GM12878 (cell line): ENCODE measurements around the gene NAALADL2. TPM values are rescaled to one million over a fixed set of nuclear protein-coding genes. Genes with fewer than 3 reads are reported as not detected.

Source experiments
- ATAC-seq: fragments of 200-7000 bp; cut with Tn5 transposase; 3 replicates; pipeline ENCODE4 v1.9.1; 2020; ENCODE audit warnings: mild to moderate bottlenecking, moderate library complexity
- BruUV-seq: library from RNA; stranded (reverse); fragments of 400-500 nt; replicated peaks from 2 replicates; lab custom pipeline; 2021; lab: Mats Ljungman, UMichigan
- CTCF ChIA-PET: fragments of 300-600 bp; sonication (Branson Sonifier 250); formaldehyde crosslinking; extraction: SDS; loops from one replicate; lab custom pipeline; 2021; ENCODE audit warnings: inconsistent platforms; lab: Yijun Ruan, JAX
- POLR2A ChIA-PET: fragments of 350-600 bp; formaldehyde crosslinking; extraction: SDS; loops from one replicate; lab custom pipeline; 2021; ENCODE audit warnings: inconsistent platforms; lab: Charles Lee
- RAD21 ChIA-PET: fragments of 300-600 bp; sonication (Branson Sonifier 250); formaldehyde crosslinking; loops from one replicate; lab custom pipeline; 2023; ENCODE audit warnings: antibody characterized with exemption; ENCODE audit not compliant: unreplicated experiment; lab: Charles Lee
- SMC1A ChIA-PET: fragments of 300-600 bp; sonication (Branson Sonifier 250); formaldehyde crosslinking; loops from one replicate; lab custom pipeline; 2023; ENCODE audit not compliant: unreplicated experiment, uncharacterized antibody; lab: Charles Lee
- DNase-seq: peaks from one replicate; pipeline ENCODE4 v3.0.0-alpha.2; 2011; ENCODE audit warnings: low read depth, low spot score
- FAIRE-seq: peaks from 3 replicates; lab custom pipeline; 2011; peaks lifted over from hg19 to GRCh38; lab: Jason Lieb, UNC
- H2AFZ ChIP-seq: 2 replicates; pipeline ENCODE4 v1.6.0; 2011; ENCODE audit warnings: low read depth, low read length, control low read depth; ENCODE audit not compliant: control insufficient read depth
- H3K27ac ChIP-seq: 2 replicates; pipeline ENCODE4 v1.5.1; 2011; ENCODE audit warnings: control low read depth; ENCODE audit not compliant: control insufficient read depth, insufficient read depth
- H3K27me3 ChIP-seq, 2 experiments: replicated peaks in 1 of 2; 2 replicates each; pipeline versions ENCODE4 v1.6.0 to v1.6.1; 2011; ENCODE audit warnings: low read length in 1 of 2; ENCODE audit not compliant: control insufficient read depth in 2 of 2, insufficient read depth in 2 of 2
- H3K36me3 ChIP-seq, 2 experiments: 2 replicates each; pipeline ENCODE4 v1.5.1; 2011; ENCODE audit warnings: low read length in 1 of 2; ENCODE audit not compliant: control insufficient read depth in 2 of 2, insufficient read depth in 2 of 2
- H3K4me1 ChIP-seq: 2 replicates; pipeline ENCODE4 v1.6.1; 2011; ENCODE audit warnings: mild to moderate bottlenecking, low read length, moderate library complexity, mixed read lengths; ENCODE audit not compliant: control insufficient read depth, insufficient read depth
- H3K4me2 ChIP-seq: 2 replicates; pipeline ENCODE4 v1.6.0; 2011; ENCODE audit warnings: control low read depth; ENCODE audit not compliant: control insufficient read depth, insufficient read depth
- H3K4me3 ChIP-seq: fragments of 200-600 bp; sonication (generic); 2 replicates; pipeline ENCODE4 v1.5.1; 2016
- H3K79me2 ChIP-seq: 2 replicates; pipeline ENCODE4 v1.6.0; 2011; ENCODE audit warnings: low read length; ENCODE audit not compliant: control insufficient read depth, insufficient read depth
- H3K9ac ChIP-seq: 2 replicates; pipeline ENCODE4 v1.8.0; 2011; ENCODE audit warnings: low read length, control low read depth, mixed read lengths; ENCODE audit not compliant: control insufficient read depth, insufficient read depth
- H3K9me3 ChIP-seq: replicated peaks from 3 replicates; pipeline ENCODE4 v1.5.1; 2011; ENCODE audit warnings: mild to moderate bottlenecking, low read length; ENCODE audit not compliant: control insufficient read depth, insufficient read depth
- H4K20me1 ChIP-seq: 2 replicates; pipeline ENCODE4 v1.6.0; 2011; ENCODE audit not compliant: control insufficient read depth, insufficient read depth
- FOXK2 ChIP-seq: fragments of 450-650 bp; IDR thresholded peaks from 2 replicates; pipeline ENCODE4 v1.6.1; 2017; ENCODE audit warnings: mild to moderate bottlenecking, moderate library complexity
- HSF1 ChIP-seq: fragments of 150-350 bp; IDR thresholded peaks from 2 replicates; pipeline ENCODE4 v1.6.1; 2014; ENCODE audit warnings: mild to moderate bottlenecking, low read depth, low read length
- RB1 ChIP-seq: fragments of 450-650 bp; formaldehyde crosslinking; IDR thresholded peaks from 2 replicates; pipeline ENCODE4 v1.6.1; 2017; ENCODE audit warnings: mild to moderate bottlenecking, borderline replicate concordance
- REST ChIP-seq: IDR thresholded peaks from 2 replicates; pipeline ENCODE4 v1.6.1; 2012; ENCODE audit warnings: mild to moderate bottlenecking, low read depth, low read length
- SMAD1 ChIP-seq: fragments of 450-650 bp; IDR thresholded peaks from 2 replicates; pipeline ENCODE4 v1.6.1; 2018; ENCODE audit warnings: mild to moderate bottlenecking, low read depth; ENCODE audit not compliant: partially characterized antibody
- SPI1 ChIP-seq: IDR thresholded peaks from 2 replicates; pipeline ENCODE4 v1.6.1; 2011; ENCODE audit warnings: low read depth, mild to moderate bottlenecking, low read length, moderate library complexity, borderline replicate concordance; ENCODE audit not compliant: insufficient read depth
- SREBF2 ChIP-seq: IDR thresholded peaks from 2 replicates; pipeline ENCODE4 v1.6.1; 2012; ENCODE audit warnings: mild to moderate bottlenecking, low read length
- STAT3 ChIP-seq: IDR thresholded peaks from 2 replicates; pipeline ENCODE4 v1.6.1; 2011; ENCODE audit warnings: low read depth, low read length, improper control_type of control experiment
- TARDBP ChIP-seq: IDR thresholded peaks from 2 replicates; pipeline ENCODE4 v1.6.1; 2016; ENCODE audit warnings: borderline replicate concordance
- WGBS: methylation state at CpG from one replicate; pipeline ENCODE4 v1.1.6; 2016; ENCODE audit warnings: low lambda C conversion rate; ENCODE audit not compliant: insufficient replicate concordance, insufficient coverage; ENCODE audit errors: missing lambda C conversion rate; 5-methylcytosine and 5-hydroxymethylcytosine counted together
- in situ Hi-C: fragments of 300-500 bp; cut with MboI; formaldehyde crosslinking; loops from 9 replicates; pipeline ENCODE4 v1.14.3; 2018; ENCODE audit warnings: mixed read lengths
- intact Hi-C: fragments of 100-400 bp; cut with micrococcal nuclease; formaldehyde crosslinking; loops from one replicate; pipeline ENCODE4 v1.14.2; 2022; ENCODE audit not compliant: unreplicated experiment
- polyA plus RNA-seq, 11 experiments: library from polyadenylated mRNA; depleted of rRNA in 4 of 11; unstranded in 6 of 11; stranded (reverse) in 5 of 11; fragments of >200 nt; fragmentation: Nextera tagmentation in 4 of 11; fragmentation: Illumina TruSeq in 1 of 11; extraction: Ambion mirVana in 4 of 11; extraction: Trizol in 1 of 11; gene quantifications; 1 replicate in 1 of 11; 2 replicates in 10 of 11; pipeline versions ENCODE4 v1.2.1 to v1.2.3, GENCODE V29; 2011 to 2016; ENCODE audit warnings: inconsistent platforms in 2 of 11, missing spikeins in 2 of 11, low read depth in 1 of 11
- total RNA-seq, 4 experiments: library from RNA; depleted of rRNA in 3 of 4; stranded (reverse); fragments of >200 nt in 3 of 4; fragmentation: Illumina TruSeq in 1 of 4; extraction: Trizol in 1 of 4; gene quantifications; 2 replicates each; pipeline versions ENCODE4 v1.2.1 to v1.2.3, GENCODE V29; 2013 to 2021
- TF ChIP-seq, protein P1 (sequence below): IDR thresholded peaks from 2 replicates; pipeline ENCODE4 v1.6.1; 2011; ENCODE audit warnings: low read depth, mild to moderate bottlenecking, low read length, moderate library complexity, borderline replicate concordance; ENCODE audit errors: extremely low read depth
- TF ChIP-seq, protein P2 (sequence below): fragments of 450-650 bp; IDR thresholded peaks from 2 replicates; pipeline ENCODE4 v1.6.1; 2017; ENCODE audit warnings: mild to moderate bottlenecking, moderate library complexity

Gene NAALADL2
- total and polyA plus RNA-seq, 10 of the 15 experiments (the other 5 are each of a cell fraction or from before 2014, with no cell fraction given) = 0.06 to 10.8 (median 0.46) TPM

DNA sequence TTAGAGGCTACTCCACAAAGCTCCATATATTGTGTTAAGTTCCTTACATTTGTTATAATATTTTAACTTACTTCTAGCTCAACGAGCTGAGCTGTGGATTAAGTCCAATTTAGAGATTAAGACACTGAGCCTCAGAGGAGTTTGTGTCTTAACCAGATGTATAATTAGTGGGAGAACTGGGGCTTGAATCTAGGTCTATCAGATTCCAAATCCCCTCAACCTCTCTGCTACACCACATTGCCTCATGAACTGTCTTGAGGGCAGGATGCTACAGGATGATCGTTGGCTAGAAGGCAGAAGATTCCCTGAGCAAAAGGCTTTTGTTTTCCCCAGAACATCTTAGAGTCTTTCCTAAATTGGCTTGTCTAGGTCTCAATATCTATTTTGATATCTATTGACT is 890.8 kb downstream of the NAALADL2 start:
- SMC1A ChIA-PET = no interaction called here
- WGBS = 0% methylated on average over 2 of the region's 2 CpGs
- H3K27me3 ChIP-seq = no peaks in the 10 kb centered on the region
- DNase-seq (no peak), FAIRE-seq (no peak), ATAC-seq (no peak)
- H3K4me1 ChIP-seq = no peaks in the 10 kb centered on the region
- H4K20me1 ChIP-seq = no peaks in the 10 kb centered on the region
- H3K36me3 ChIP-seq = no peaks in the 10 kb centered on the region
- no peak overlapping the region for H3K4me2 ChIP-seq
- CTCF ChIA-PET = no interaction called here
- intact Hi-C loops (no loop called here), in situ Hi-C loops (no loop called here)
- POLR2A ChIA-PET = no interaction called here
- no TSS peak for BruUV-seq
- no peak overlapping the region for H3K27ac ChIP-seq
- H3K79me2 ChIP-seq = no peaks in the 10 kb centered on the region
- no peak overlapping the region for H3K4me3 ChIP-seq
- no peak overlapping the region for H3K9ac ChIP-seq
- RAD21 ChIA-PET = no interaction called here
- H3K9me3 ChIP-seq = no peaks in the 10 kb centered on the region
- TF ChIP-seq FOXK2 (no peak), SREBF2 (no peak), RB1 (no peak), SMAD1 (no peak), STAT3 (no peak), HSF1 (no peak), REST (no peak), TARDBP (no peak), SPI1 (no peak)
- TF ChIP-seq, protein P1, sequence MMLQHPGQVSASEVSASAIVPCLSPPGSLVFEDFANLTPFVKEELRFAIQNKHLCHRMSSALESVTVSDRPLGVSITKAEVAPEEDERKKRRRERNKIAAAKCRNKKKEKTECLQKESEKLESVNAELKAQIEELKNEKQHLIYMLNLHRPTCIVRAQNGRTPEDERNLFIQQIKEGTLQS = no peak
- TF ChIP-seq, protein P2, sequence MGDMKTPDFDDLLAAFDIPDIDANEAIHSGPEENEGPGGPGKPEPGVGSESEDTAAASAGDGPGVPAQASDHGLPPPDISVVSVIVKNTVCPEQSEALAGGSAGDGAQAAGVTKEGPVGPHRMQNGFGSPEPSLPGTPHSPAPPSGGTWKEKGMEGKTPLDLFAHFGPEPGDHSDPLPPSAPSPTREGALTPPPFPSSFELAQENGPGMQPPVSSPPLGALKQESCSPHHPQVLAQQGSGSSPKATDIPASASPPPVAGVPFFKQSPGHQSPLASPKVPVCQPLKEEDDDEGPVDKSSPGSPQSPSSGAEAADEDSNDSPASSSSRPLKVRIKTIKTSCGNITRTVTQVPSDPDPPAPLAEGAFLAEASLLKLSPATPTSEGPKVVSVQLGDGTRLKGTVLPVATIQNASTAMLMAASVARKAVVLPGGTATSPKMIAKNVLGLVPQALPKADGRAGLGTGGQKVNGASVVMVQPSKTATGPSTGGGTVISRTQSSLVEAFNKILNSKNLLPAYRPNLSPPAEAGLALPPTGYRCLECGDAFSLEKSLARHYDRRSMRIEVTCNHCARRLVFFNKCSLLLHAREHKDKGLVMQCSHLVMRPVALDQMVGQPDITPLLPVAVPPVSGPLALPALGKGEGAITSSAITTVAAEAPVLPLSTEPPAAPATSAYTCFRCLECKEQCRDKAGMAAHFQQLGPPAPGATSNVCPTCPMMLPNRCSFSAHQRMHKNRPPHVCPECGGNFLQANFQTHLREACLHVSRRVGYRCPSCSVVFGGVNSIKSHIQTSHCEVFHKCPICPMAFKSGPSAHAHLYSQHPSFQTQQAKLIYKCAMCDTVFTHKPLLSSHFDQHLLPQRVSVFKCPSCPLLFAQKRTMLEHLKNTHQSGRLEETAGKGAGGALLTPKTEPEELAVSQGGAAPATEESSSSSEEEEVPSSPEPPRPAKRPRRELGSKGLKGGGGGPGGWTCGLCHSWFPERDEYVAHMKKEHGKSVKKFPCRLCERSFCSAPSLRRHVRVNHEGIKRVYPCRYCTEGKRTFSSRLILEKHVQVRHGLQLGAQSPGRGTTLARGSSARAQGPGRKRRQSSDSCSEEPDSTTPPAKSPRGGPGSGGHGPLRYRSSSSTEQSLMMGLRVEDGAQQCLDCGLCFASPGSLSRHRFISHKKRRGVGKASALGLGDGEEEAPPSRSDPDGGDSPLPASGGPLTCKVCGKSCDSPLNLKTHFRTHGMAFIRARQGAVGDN = no peak
- H2AFZ ChIP-seq = no peak overlapping the region
